H1 (cell line): Measurements from ENCODE around the gene STX16. TPM values are rescaled to one million over a fixed set of nuclear protein-coding genes. Genes with fewer than 3 reads are reported as not detected.

Experiments used
- BCL11A ChIP-seq, 2 experiments: IDR thresholded peaks; one replicate each; pipeline ENCODE4 v1.6.1; 2011; ENCODE audit warnings: low read depth in 2 of 2, low read length in 2 of 2, mild to moderate bottlenecking in 2 of 2
- CBX8 ChIP-seq: fragments of 300-800, 300-1000 bp; sonication (generic); IDR thresholded peaks from 2 replicates; pipeline ENCODE4 v1.7.1; 2016; ENCODE audit warnings: low read depth, low read length, borderline replicate concordance
- PHF8 ChIP-seq: fragments of 200-600 bp; sonication (generic); conservative IDR thresholded peaks from 2 replicates; pipeline ENCODE4 v1.7.1; 2012; ENCODE audit warnings: low read depth, mild to moderate bottlenecking, inconsistent platforms, low read length, moderate library complexity
- POU5F1 ChIP-seq: IDR thresholded peaks from 2 replicates; pipeline ENCODE4 v1.6.1; 2011; ENCODE audit warnings: low read depth, mild to moderate bottlenecking, low read length, moderate library complexity
- polyA plus RNA-seq, 7 experiments: library from polyadenylated mRNA; depleted of rRNA in 3 of 7; stranded (reverse) in 5 of 7; unstranded in 2 of 7; fragments of >200 nt in 5 of 7; fragments of 200-250 nt in 2 of 7; gene quantifications; 1 replicate in 5 of 7; 2 replicates in 1 of 7; 4 replicates in 1 of 7; pipeline versions ENCODE4 v1.2.1 to v1.2.3, GENCODE V29; 2011 to 2013; ENCODE audit warnings: missing spikeins in 2 of 7, mixed read lengths in 2 of 7
- total RNA-seq: library from RNA; stranded (reverse); fragmentation: NEBNext Ultra II Directional; extraction: Animal tissue kit (Norgen Biotek cat#: 25700); gene quantifications from 2 replicates; pipeline ENCODE4 v1.2.1, GENCODE V29; 2021
- TF ChIP-seq, protein P1 (sequence below): IDR thresholded peaks from 2 replicates; pipeline ENCODE4 v1.6.1; 2012; ENCODE audit warnings: inconsistent platforms

The STX16 gene
- total and polyA plus RNA-seq, 2 of the 8 experiments (the other 6 are each of a cell fraction or from before 2014, with no cell fraction given) = 45.2 to 61.6 TPM

DNA sequence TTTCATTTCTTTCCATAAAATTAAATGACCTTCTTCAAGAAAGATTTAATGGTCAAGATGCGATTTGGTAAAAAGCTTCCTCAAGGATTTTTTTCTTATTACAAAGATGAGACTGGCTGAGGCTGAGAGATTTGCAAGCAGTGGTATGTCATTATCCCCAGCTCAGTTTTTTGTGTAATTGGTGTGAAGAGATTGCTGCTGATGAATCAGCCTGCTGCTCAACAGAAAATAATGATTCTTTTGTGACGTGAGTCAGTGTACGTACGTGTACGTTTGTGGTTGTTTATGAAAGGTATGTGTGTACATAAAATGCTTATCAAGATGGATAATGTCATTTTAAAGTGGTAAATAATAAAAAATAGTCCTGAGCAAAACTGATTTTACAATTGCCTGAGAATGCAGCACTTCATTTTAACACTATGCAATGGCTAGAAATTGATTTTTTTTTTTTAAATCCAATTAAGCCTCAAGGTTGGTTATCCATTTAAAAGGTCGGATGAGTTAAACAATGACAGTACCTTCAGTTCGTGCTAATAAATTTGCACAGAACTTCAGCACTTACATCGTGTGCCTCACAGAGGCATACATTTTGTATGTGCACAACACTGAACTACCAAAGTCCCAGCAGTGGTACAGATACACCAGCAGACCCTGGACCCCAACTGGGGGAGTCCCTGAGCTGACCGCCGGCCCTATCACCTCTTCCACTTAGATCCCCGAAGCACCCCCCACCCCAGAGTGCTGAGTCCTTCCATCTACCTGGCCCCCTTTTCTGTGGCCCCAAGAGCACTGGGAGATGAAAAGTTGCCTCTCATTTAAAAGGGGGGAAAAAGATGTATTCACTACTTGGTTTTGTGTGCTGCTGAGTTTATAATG, 31.8 kb downstream of the STX16 start (continued):
- TF ChIP-seq CBX8 (no peak), POU5F1 (no peak), BCL11A (IDR thresholded peaks at IDR 0.05; ENCODE audit: low read depth in 2 of 2, low read length in 2 of 2) (no peak), PHF8 (no peak)
- TF ChIP-seq, protein P1, sequence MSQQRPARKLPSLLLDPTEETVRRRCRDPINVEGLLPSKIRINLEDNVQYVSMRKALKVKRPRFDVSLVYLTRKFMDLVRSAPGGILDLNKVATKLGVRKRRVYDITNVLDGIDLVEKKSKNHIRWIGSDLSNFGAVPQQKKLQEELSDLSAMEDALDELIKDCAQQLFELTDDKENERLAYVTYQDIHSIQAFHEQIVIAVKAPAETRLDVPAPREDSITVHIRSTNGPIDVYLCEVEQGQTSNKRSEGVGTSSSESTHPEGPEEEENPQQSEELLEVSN = no peak
